Sciatic nerve (tissue), 2 donors: ENCODE data around the gene SOD2. TPM values are rescaled to one million over a fixed set of nuclear protein-coding genes. Genes with fewer than 3 reads are reported as not detected.
"Not testable (repeated sequence)": the region's sequence is repeated elsewhere in the genome, so short reads cannot be mapped to it uniquely, and the experiment has no call there.

Source experiments
- ATAC-seq: fragments of 200-7000 bp; cut with Tn5 transposase; one replicate; pipeline ENCODE4 v1.9.1; 2020; ENCODE audit warnings: mild to moderate bottlenecking, moderate library complexity
- DNase-seq: peaks from one replicate; pipeline ENCODE4 v3.0.0-alpha.2; 2020; ENCODE audit warnings: low spot score
- intact Hi-C: fragments of 100-400 bp; cut with DNase I; formaldehyde crosslinking; loops from one replicate; pipeline ENCODE4 v1.14.2; 2022
- total RNA-seq: library from RNA; stranded (reverse); fragmentation: NEBNext Ultra II Directional; extraction: Animal tissue kit (Norgen Biotek cat#: 25700); gene quantifications from one replicate; pipeline ENCODE4 v1.2.1, GENCODE V29; 2021
- donor health status: DM: no; HTN: no; CAD: no.
- donor health status: DM: no; HTN: no; CAD: no.

The SOD2 gene
- total RNA-seq, 1 donor from 2014 or later, result 370 TPM

GRCh38 chr6:159688266-159688905 lies 4.7 kb downstream of the SOD2 start:
- intact Hi-C loops, result no loop called here
- DNase-seq (no peak), ATAC-seq (no peak)

GRCh38 chr6:159687341-159687740 lies 5.7 kb downstream of the SOD2 start:
- intact Hi-C loops, result no loop called here
- ATAC-seq, result no peak
- no peak for DNase-seq

- ATAC-seq, result no peak
- intact Hi-C loops, result no loop called here
These were observed 6.3 kb downstream of the SOD2 start for GRCh38 chr6:159686703-159687102.

GRCh38 chr6:159686040-159686439 lies 7.0 kb downstream of the SOD2 start:
- DNase-seq (no peak), ATAC-seq (no peak)
- intact Hi-C loops, result no loop called here

More at GRCh38 chr6:159686703-159687102, 6.3 kb downstream of the SOD2 start:
- DNase-seq, result no peak

GRCh38 chr6:159684013-159684304 lies 9.1 kb downstream of the SOD2 start:
- no peak for ATAC-seq
- intact Hi-C loops, result no loop called here
- DNase-seq, result no peak

- intact Hi-C loops, result no loop called here
- no peak for ATAC-seq
- DNase-seq, result no peak
These were observed 10.2 kb downstream of the SOD2 start for GRCh38 chr6:159682810-159683209.

GRCh38 chr6:159682295-159682694 lies 10.7 kb downstream of the SOD2 start:
- intact Hi-C loops, result no loop called here
- no peak for ATAC-seq
- DNase-seq, result no peak

GRCh38 chr6:159681191-159681880 lies 11.7 kb downstream of the SOD2 start:
- no peak for ATAC-seq
- intact Hi-C loops, result no loop called here
- DNase-seq, result no peak

- ATAC-seq (no peak), DNase-seq (no peak)
- intact Hi-C loops, result no loop called here
These were observed 12.9 kb downstream of the SOD2 start for GRCh38 chr6:159680104-159680503.

GRCh38 chr6:159679091-159680077 lies 13.7 kb downstream of the SOD2 start:
- DNase-seq (no peak), ATAC-seq (no peak)
- intact Hi-C loops, result no loop called here

GRCh38 chr6:159678574-159678973 lies 14.5 kb downstream of the SOD2 start:
- DNase-seq, result no peak
- intact Hi-C loops, result no loop called here

GRCh38 chr6:159677506-159678165 lies 15.4 kb downstream of the SOD2 start:
- no peak for ATAC-seq
- intact Hi-C loops, result no loop called here
- no peak for DNase-seq

More at GRCh38 chr6:159678574-159678973, 14.5 kb downstream of the SOD2 start:
- ATAC-seq, result no peak

GRCh38 chr6:159676890-159677505 lies 16.0 kb downstream of the SOD2 start:
- intact Hi-C loops, result no loop called here
- no peak for DNase-seq
- ATAC-seq, result no peak

- ATAC-seq, intact Hi-C loops, DNase-seq: not testable (repeated sequence)
These were observed 16.8 kb downstream of the SOD2 start for GRCh38 chr6:159676236-159676635.

- ATAC-seq, result no peak
- DNase-seq, result no peak
- intact Hi-C loops, result no loop called here
These were observed 27.0 kb downstream of the SOD2 start for GRCh38 chr6:159665868-159666635.

GRCh38 chr6:159663368-159663889 lies 29.6 kb downstream of the SOD2 start:
- intact Hi-C loops, ATAC-seq, DNase-seq: not testable (repeated sequence)

GRCh38 chr6:159661977-159662376 lies 31.1 kb downstream of the SOD2 start:
- ATAC-seq, DNase-seq, intact Hi-C loops: not testable (repeated sequence)
